H9 (cell line): Measurements from ENCODE around the gene JUNB. TPM values are rescaled to one million over a fixed set of nuclear protein-coding genes. Genes with fewer than 3 reads are reported as not detected.

Experiments used
- DNase-seq: peaks from one replicate; pipeline ENCODE4 v3.0.0-alpha.2; 2017
- H2AFZ ChIP-seq: one replicate; pipeline ENCODE4 v1.6.1; 2013; ENCODE audit warnings: mild to moderate bottlenecking, low read length, control low read depth, moderate library complexity
- H2AK5ac ChIP-seq: 2 replicates; pipeline ENCODE4 v1.6.1; 2013; ENCODE audit warnings: low read length, control low read depth, mixed read lengths; ENCODE audit not compliant: insufficient read length
- H2BK120ac ChIP-seq: one replicate; pipeline ENCODE4 v1.6.1; 2013; ENCODE audit warnings: low read depth, mild to moderate bottlenecking, low read length, control low read depth, inconsistent platforms; ENCODE audit not compliant: poor library complexity, severe bottlenecking
- H2BK12ac ChIP-seq: 2 replicates; pipeline ENCODE4 v1.6.1; 2013; ENCODE audit warnings: low read length, control low read depth, mixed read lengths, low read depth; ENCODE audit not compliant: insufficient read length
- H2BK15ac ChIP-seq: 2 replicates; pipeline ENCODE4 v1.6.1; 2013; ENCODE audit warnings: low read depth, low read length, control low read depth
- H2BK20ac ChIP-seq: one replicate; pipeline ENCODE4 v1.6.1; 2013; ENCODE audit warnings: low read depth, mild to moderate bottlenecking, low read length, control low read depth, inconsistent platforms; ENCODE audit not compliant: poor library complexity, severe bottlenecking
- H2BK5ac ChIP-seq: 2 replicates; pipeline ENCODE4 v1.6.1; 2013; ENCODE audit warnings: low read length, control low read depth, mixed read lengths; ENCODE audit not compliant: insufficient read length
- H3K14ac ChIP-seq: 2 replicates; pipeline ENCODE4 v1.6.1; 2013; ENCODE audit warnings: low read length, control low read depth; ENCODE audit not compliant: insufficient read depth
- H3K18ac ChIP-seq: 2 replicates; pipeline ENCODE4 v1.6.1; 2013; ENCODE audit warnings: low read depth, mild to moderate bottlenecking, mixed read lengths, low read length, control low read depth; ENCODE audit not compliant: insufficient read length
- H3K23ac ChIP-seq: 2 replicates; pipeline ENCODE4 v1.6.1; 2013; ENCODE audit warnings: low read length, control low read depth, mixed read lengths, low read depth; ENCODE audit not compliant: insufficient read length
- H3K23me2 ChIP-seq: 2 replicates; pipeline ENCODE4 v1.6.1; 2013; ENCODE audit warnings: low read depth, mild to moderate bottlenecking, mixed read lengths, low read length, control low read depth; ENCODE audit not compliant: insufficient read length, poor library complexity, severe bottlenecking
- H3K27ac ChIP-seq: 2 replicates; pipeline ENCODE4 v1.5.1; 2013; ENCODE audit warnings: low read length, control low read depth, mixed read lengths, low read depth; ENCODE audit not compliant: insufficient read length
- H3K27me3 ChIP-seq: 2 replicates; pipeline ENCODE4 v1.6.1; 2013; ENCODE audit warnings: low read length, control low read depth, inconsistent platforms; ENCODE audit not compliant: insufficient read depth
- H3K4ac ChIP-seq: 2 replicates; pipeline ENCODE4 v1.6.1; 2013; ENCODE audit warnings: low read depth, mild to moderate bottlenecking, control low read depth, inconsistent platforms, low read length, moderate library complexity
- H3K4me1 ChIP-seq: 2 replicates; pipeline ENCODE4 v1.6.1; 2013; ENCODE audit warnings: low read length, control low read depth, inconsistent platforms; ENCODE audit not compliant: insufficient read depth
- H3K4me2 ChIP-seq: 2 replicates; pipeline ENCODE4 v1.6.1; 2013; ENCODE audit warnings: low read length, control low read depth, mixed read lengths; ENCODE audit not compliant: insufficient read length, insufficient read depth
- H3K56ac ChIP-seq: 2 replicates; pipeline ENCODE4 v1.6.1; 2013; ENCODE audit warnings: low read depth, mild to moderate bottlenecking, mixed read lengths, low read length, control low read depth; ENCODE audit not compliant: insufficient read length
- H3K79me1 ChIP-seq: 2 replicates; pipeline ENCODE4 v1.6.1; 2013; ENCODE audit warnings: low read depth, mild to moderate bottlenecking, moderate library complexity, low read length, control low read depth, inconsistent platforms; ENCODE audit not compliant: insufficient read depth, poor library complexity, severe bottlenecking
- H3K79me2 ChIP-seq: 2 replicates; pipeline ENCODE4 v1.6.1; 2013; ENCODE audit warnings: low read length, control low read depth, inconsistent platforms; ENCODE audit not compliant: insufficient read depth
- H3K9ac ChIP-seq: 2 replicates; pipeline ENCODE4 v1.6.1; 2013; ENCODE audit warnings: low read length, control low read depth, mixed read lengths; ENCODE audit not compliant: insufficient read length; ENCODE audit errors: extremely low read depth
- H3K9me3 ChIP-seq: one replicate; pipeline ENCODE4 v1.6.1; 2013; ENCODE audit warnings: low read depth, low read length, inconsistent platforms; ENCODE audit not compliant: control insufficient read depth
- H3T11ph ChIP-seq: one replicate; pipeline ENCODE4 v1.6.1; 2013; ENCODE audit warnings: mild to moderate bottlenecking, low read length, control low read depth, inconsistent platforms
- H4K20me1 ChIP-seq: one replicate; pipeline ENCODE4 v1.6.1; 2013; ENCODE audit not compliant: control insufficient read depth, insufficient read length, insufficient read depth
- H4K5ac ChIP-seq: 2 replicates; pipeline ENCODE4 v1.6.1; 2013; ENCODE audit warnings: low read depth, mild to moderate bottlenecking, mixed read lengths, low read length, control low read depth; ENCODE audit not compliant: insufficient read length
- H4K8ac ChIP-seq: replicated peaks from 2 replicates; pipeline ENCODE4 v1.6.1; 2013; ENCODE audit warnings: low read length, control low read depth, mixed read lengths, low read depth; ENCODE audit not compliant: insufficient read length
- H4K91ac ChIP-seq: 2 replicates; pipeline ENCODE4 v1.6.1; 2013; ENCODE audit warnings: low read depth, mild to moderate bottlenecking, moderate library complexity, mixed read lengths, low read length, control low read depth; ENCODE audit not compliant: insufficient read length
- H3K27ac Mint-ChIP-seq, 3 experiments: 2 replicates in 2 of 3; 3 replicates in 1 of 3; pipeline ENCODE4 v1.8.0; 2020 to 2021; ENCODE audit warnings: mixed read lengths in 3 of 3, mild to moderate bottlenecking in 1 of 3, moderate library complexity in 1 of 3
- H3K27me3 Mint-ChIP-seq: 2 replicates; pipeline ENCODE4 v1.8.0; 2021; ENCODE audit warnings: low read depth, mild to moderate bottlenecking, moderate library complexity, mixed read lengths
- H3K36me3 Mint-ChIP-seq, 3 experiments: 2 replicates in 2 of 3; 3 replicates in 1 of 3; pipeline ENCODE4 v1.8.0; 2020 to 2021; ENCODE audit warnings: low read depth in 3 of 3, mixed read lengths in 3 of 3; ENCODE audit not compliant: insufficient read depth in 1 of 3
- H3K4me1 Mint-ChIP-seq, 2 experiments: 2 replicates each; pipeline ENCODE4 v1.8.0; 2020; ENCODE audit warnings: mixed read lengths in 2 of 2
- H3K4me3 Mint-ChIP-seq, 2 experiments: 2 replicates in 1 of 2; 3 replicates in 1 of 2; pipeline ENCODE4 v1.8.0; 2020 to 2021; ENCODE audit warnings: mild to moderate bottlenecking in 2 of 2, mixed read lengths in 2 of 2, moderate library complexity in 1 of 2
- H3K9me3 Mint-ChIP-seq, 2 experiments: 2 replicates in 1 of 2; 3 replicates in 1 of 2; pipeline ENCODE4 v1.8.0; 2020; ENCODE audit warnings: mild to moderate bottlenecking in 2 of 2, mixed read lengths in 2 of 2, moderate library complexity in 1 of 2
- WGBS: extraction: QIAGEN DNeasy Blood & Tissue Kit; methylation state at CpG from one replicate; pipeline ENCODE4 v1.1.7; 2013; ENCODE audit warnings: missing lambda C conversion rate, low lambda C conversion rate, mixed read lengths; ENCODE audit not compliant: insufficient read length; ENCODE audit errors: extremely low coverage; 5-methylcytosine and 5-hydroxymethylcytosine counted together
- total RNA-seq: library from RNA; stranded (reverse); gene quantifications from 2 replicates; pipeline ENCODE4 v1.2.1, GENCODE V29; 2021
- TF ChIP-seq, protein P1 (sequence below): fragments of 200-600 bp; sonication (generic); conservative IDR thresholded peaks from 3 replicates; pipeline ENCODE4 v1.8.0; 2021; ENCODE audit warnings: antibody characterized with exemption, mild to moderate bottlenecking

Gene JUNB
- total RNA-seq, 1 experiment from 2014 or later, result 15.9 TPM

DNA sequence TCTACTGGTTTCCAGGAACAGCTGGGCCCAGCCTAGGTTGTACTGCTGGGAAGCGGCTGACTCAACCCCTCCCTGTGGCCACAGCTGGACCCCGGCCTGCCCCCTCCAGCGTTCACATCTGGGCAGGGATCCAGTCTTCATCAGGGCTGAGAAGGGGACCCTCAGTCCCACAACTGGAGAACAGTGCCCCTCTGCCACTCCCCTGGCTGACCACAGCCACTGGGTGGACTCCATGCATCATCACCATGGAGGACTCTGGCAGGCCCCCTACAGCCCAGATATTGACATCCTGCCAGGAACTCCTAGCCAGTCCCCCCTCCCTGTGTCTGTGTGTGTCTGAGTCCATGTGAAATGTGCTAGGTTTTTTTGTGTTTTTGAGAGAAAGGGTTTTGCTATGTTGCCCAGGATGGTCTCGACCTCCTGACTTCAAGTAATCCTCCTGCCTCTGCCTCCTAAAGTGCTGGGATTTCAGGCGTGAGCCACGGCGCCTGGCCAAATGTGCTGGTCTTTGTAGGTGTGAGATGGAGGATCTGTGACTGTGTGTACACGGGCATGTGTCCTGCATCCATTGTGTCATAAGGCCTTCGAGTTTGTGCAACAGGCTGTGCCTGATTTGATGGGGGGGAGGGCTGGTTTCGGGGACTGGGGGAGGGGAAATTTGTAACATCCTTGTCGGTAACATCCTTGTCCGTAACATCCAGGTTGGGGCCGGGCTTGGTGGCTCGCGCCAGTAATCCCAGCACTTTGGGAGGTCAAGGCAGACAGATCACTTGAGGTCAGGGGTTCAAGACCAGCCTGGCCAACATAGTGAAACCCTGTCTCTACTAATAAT is 11.9 kb upstream of the JUNB start:
- Histone ChIP-seq H2BK12ac (no peak overlapping the region), H3K9me3 (no peaks in the 10 kb centered on the region), H3K79me2 (no peaks in the 10 kb centered on the region), H3K56ac (no peak overlapping the region), H3K23ac (no peak overlapping the region), H2BK5ac (no peak overlapping the region), H4K8ac (no peak overlapping the region), H3K27me3 (no peaks in the 10 kb centered on the region), H3K23me2 (peaks cover 25% of the 10 kb centered on the region), H3K18ac (peak overlapping the region; percentile 69), H2AK5ac (no peak overlapping the region), H4K91ac (no peak overlapping the region), H3K79me1 (no peaks in the 10 kb centered on the region), H3K9ac (no peak overlapping the region), H3K14ac (no peak overlapping the region; the same call in 1 of the 2 replicates), H3K4me1 (peaks cover 4% of the 10 kb centered on the region), H3K27ac (no peak overlapping the region), H2AFZ (no peak overlapping the region), H2BK15ac (no peak overlapping the region), H2BK120ac (no peak overlapping the region), H3K4ac (no peak overlapping the region), H3K4me2 (peak overlapping the region; percentile 78), H2BK20ac (no peak overlapping the region), H4K5ac (no peak overlapping the region), H4K20me1 (no peaks in the 10 kb centered on the region), H3T11ph (no peak overlapping the region)
- peaks cover 27 to 28% of the 10 kb centered on the region in 2 experiments for H3K4me1 Mint-ChIP-seq
- DNase-seq, result no peak
- H3K27me3 Mint-ChIP-seq, result no peaks in the 10 kb centered on the region; the same call in 1 of the 2 replicates
- H3K9me3 Mint-ChIP-seq, result no peaks in the 10 kb centered on the region
- TF ChIP-seq, protein P1, sequence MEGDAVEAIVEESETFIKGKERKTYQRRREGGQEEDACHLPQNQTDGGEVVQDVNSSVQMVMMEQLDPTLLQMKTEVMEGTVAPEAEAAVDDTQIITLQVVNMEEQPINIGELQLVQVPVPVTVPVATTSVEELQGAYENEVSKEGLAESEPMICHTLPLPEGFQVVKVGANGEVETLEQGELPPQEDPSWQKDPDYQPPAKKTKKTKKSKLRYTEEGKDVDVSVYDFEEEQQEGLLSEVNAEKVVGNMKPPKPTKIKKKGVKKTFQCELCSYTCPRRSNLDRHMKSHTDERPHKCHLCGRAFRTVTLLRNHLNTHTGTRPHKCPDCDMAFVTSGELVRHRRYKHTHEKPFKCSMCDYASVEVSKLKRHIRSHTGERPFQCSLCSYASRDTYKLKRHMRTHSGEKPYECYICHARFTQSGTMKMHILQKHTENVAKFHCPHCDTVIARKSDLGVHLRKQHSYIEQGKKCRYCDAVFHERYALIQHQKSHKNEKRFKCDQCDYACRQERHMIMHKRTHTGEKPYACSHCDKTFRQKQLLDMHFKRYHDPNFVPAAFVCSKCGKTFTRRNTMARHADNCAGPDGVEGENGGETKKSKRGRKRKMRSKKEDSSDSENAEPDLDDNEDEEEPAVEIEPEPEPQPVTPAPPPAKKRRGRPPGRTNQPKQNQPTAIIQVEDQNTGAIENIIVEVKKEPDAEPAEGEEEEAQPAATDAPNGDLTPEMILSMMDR, result peak; percentile 32; the same call in 1 of the 3 replicates
- H3K27ac Mint-ChIP-seq, result peak overlapping the region in 2 of 3 experiments; percentile 70 to 89; a peak in 3 of 7 replicates
- WGBS, result no CpG with 5 or more reads among the region's 15 CpGs
- peaks cover 3 to 5% (median 3%) of the 10 kb centered on the region in 3 experiments; a peak in 5 of 7 replicates for H3K36me3 Mint-ChIP-seq
- peak overlapping the region; percentile 69 to 85 for H3K4me3 Mint-ChIP-seq
